Activated T-helper 17 cell treated with anti-CD3 and anti-CD28 coated beads, Interleukin-2, amount 50 U/mL, for 72 hours (primary cell): ENCODE measurements around the gene OR7E24. TPM values are rescaled to one million over a fixed set of nuclear protein-coding genes. Genes with fewer than 3 reads are reported as not detected.
"Not testable (repeated sequence)": the region's sequence is repeated elsewhere in the genome, so short reads cannot be mapped to it uniquely, and the experiment has no call there.

ENCODE experiments used
- ATAC-seq: fragments of 150-1000 bp; cut with Tn5 transposase; replicated peaks from 2 replicates; pipeline ENCODE4 v1.10.0; 2021; ENCODE audit warnings: mild to moderate bottlenecking, moderate library complexity
- H3K27ac Mint-ChIP-seq: one replicate; pipeline ENCODE4 v1.8.0; 2022; ENCODE audit warnings: mixed read lengths
- H3K27me3 Mint-ChIP-seq: one replicate; pipeline ENCODE4 v1.8.0; 2022; ENCODE audit warnings: mixed read lengths
- H3K36me3 Mint-ChIP-seq: one replicate; pipeline ENCODE4 v1.8.0; 2022; ENCODE audit warnings: low read depth, mild to moderate bottlenecking, mixed read lengths
- H3K4me1 Mint-ChIP-seq: one replicate; pipeline ENCODE4 v1.8.0; 2022; ENCODE audit warnings: mixed read lengths
- H3K4me3 Mint-ChIP-seq: one replicate; pipeline ENCODE4 v1.8.0; 2022; ENCODE audit warnings: mild to moderate bottlenecking, mixed read lengths
- H3K9me3 Mint-ChIP-seq: one replicate; pipeline ENCODE4 v1.8.0; 2022; ENCODE audit warnings: mixed read lengths
- total RNA-seq, 2 donors: library from RNA; stranded (reverse); gene quantifications; one replicate each; pipeline ENCODE4 v1.2.3, GENCODE V29; 2022

OR7E24 gene
- not detected for total RNA-seq

- Mint-ChIP-seq H3K4me3 (no peak within 1 kb of the TSS), H3K27ac (no peak within 1 kb of the TSS), H3K9me3 (peaks cover 3% of the 10 kb centered on the region), H3K36me3 (no peaks in the 10 kb centered on the region), H3K4me1 (no peaks in the 10 kb centered on the region), H3K27me3 (peaks cover 13% of the 10 kb centered on the region)
- ATAC-seq = no peak
Observed at GRCh38 chr19:9250630-9251029, at the start of gene OR7E24. Gene OR7E24, plus strand, starts transcription at chr19:9250930. Its CDS starts 114 bp downstream, at chr19:9251044.

GRCh38 chr19:9205501-9206113, 45.1 kb upstream of the OR7E24 start:
- no peaks in the 10 kb centered on the region for H3K9me3 Mint-ChIP-seq
- no peaks in the 10 kb centered on the region for H3K36me3 Mint-ChIP-seq
- peaks cover 8% of the 10 kb centered on the region for H3K27me3 Mint-ChIP-seq
- peak overlapping the region; percentile 44 for H3K4me3 Mint-ChIP-seq
- H3K27ac Mint-ChIP-seq = no peak overlapping the region
- peak; percentile 62 for ATAC-seq
- H3K4me1 Mint-ChIP-seq = no peaks in the 10 kb centered on the region

GRCh38 chr19:9219489-9219888, 31.2 kb upstream of the OR7E24 start, which contains the start of gene OR7D4:
Gene OR7D4, minus strand, starts transcription at chr19:9219589. Its CDS starts 4,752 bp downstream, at chr19:9214837.
- Mint-ChIP-seq H3K27ac (no peak within 1 kb of the TSS), H3K36me3 (no peaks in the 10 kb centered on the region), H3K4me1 (no peaks in the 10 kb centered on the region), H3K27me3 (peaks cover 10% of the 10 kb centered on the region), H3K9me3 (peaks cover 5% of the 10 kb centered on the region), H3K4me3 (no peak within 1 kb of the TSS)
- no peak for ATAC-seq

- Mint-ChIP-seq H3K36me3 (no peaks in the 10 kb centered on the region), H3K4me3 (no peak overlapping the region), H3K27me3 (peaks cover 13% of the 10 kb centered on the region), H3K4me1 (no peaks in the 10 kb centered on the region), H3K9me3 (peaks cover 3% of the 10 kb centered on the region), H3K27ac (no peak overlapping the region)
- peak; percentile 32 for ATAC-seq
Observed at GRCh38 chr19:9251236-9251635, 506 bp downstream of the OR7E24 start.

GRCh38 chr19:9283485-9283884, 32.8 kb downstream of the OR7E24 start:
- H3K9me3 Mint-ChIP-seq = peaks cover 24% of the 10 kb centered on the region
- ATAC-seq, H3K27me3 Mint-ChIP-seq, H3K36me3 Mint-ChIP-seq, H3K4me3 Mint-ChIP-seq, H3K27ac Mint-ChIP-seq, H3K4me1 Mint-ChIP-seq: not testable (repeated sequence)

GRCh38 chr19:9289231-9289884, 38.6 kb downstream of the OR7E24 start:
- Mint-ChIP-seq H3K36me3 (peaks cover 45% of the 10 kb centered on the region), H3K9me3 (peaks cover 25% of the 10 kb centered on the region), H3K4me1 (no peaks in the 10 kb centered on the region), H3K27ac (no peak overlapping the region), H3K4me3 (no peak overlapping the region), H3K27me3 (no peaks in the 10 kb centered on the region)
- no peak for ATAC-seq

- no peak for ATAC-seq
- Mint-ChIP-seq H3K36me3 (peaks cover 82% of the 10 kb centered on the region), H3K27me3 (no peaks in the 10 kb centered on the region), H3K4me1 (no peaks in the 10 kb centered on the region), H3K4me3 (no peak overlapping the region), H3K9me3 (peaks cover 33% of the 10 kb centered on the region), H3K27ac (no peak overlapping the region)
Observed at GRCh38 chr19:9295411-9295849, 44.7 kb downstream of the OR7E24 start.

GRCh38 chr19:9296336-9296735, 45.6 kb downstream of the OR7E24 start:
- no peaks in the 10 kb centered on the region for H3K27me3 Mint-ChIP-seq
- peaks cover 40% of the 10 kb centered on the region for H3K9me3 Mint-ChIP-seq
- H3K36me3 Mint-ChIP-seq = peaks cover 85% of the 10 kb centered on the region
- H3K4me1 Mint-ChIP-seq = no peaks in the 10 kb centered on the region
- no peak overlapping the region for H3K27ac Mint-ChIP-seq
- no peak for ATAC-seq
- no peak overlapping the region for H3K4me3 Mint-ChIP-seq

Other genes with a start within 250 kb of the OR7E24 start
- under 1 TPM; 0.02 to 0.21 TPM for gene MUC16, start 240.5 kb upstream of the OR7E24 start, total RNA-seq
- gene OR1M1, start 163.9 kb upstream of the OR7E24 start, total RNA-seq = not detected
- gene OR7G2, start 143.5 kb upstream of the OR7E24 start, total RNA-seq = not detected
- not detected for gene OR7G1, start 135.2 kb upstream of the OR7E24 start, total RNA-seq
- not detected for gene OR7G3, start 124.0 kb upstream of the OR7E24 start, total RNA-seq
- 10 to 100 TPM; 37.7 to 49.1 TPM for gene ZNF317, start 110.5 kb upstream of the OR7E24 start, total RNA-seq
- gene OR7D2, start 72.0 kb upstream of the OR7E24 start, total RNA-seq = under 1 TPM in 1 of 2 donors, not detected in 1; 0.11 TPM
- not detected for gene OR7D4, start 31.3 kb upstream of the OR7E24 start, total RNA-seq
- gene ZNF699, start 58.9 kb downstream of the OR7E24 start, total RNA-seq = 1 to 10 TPM; 3.7 to 8.7 TPM
- gene ZNF559, start 73.2 kb downstream of the OR7E24 start, total RNA-seq = 10 to 100 TPM in 1 of 2 donors, 1 to 10 TPM in 1; 3.9 to 14.3 TPM
- gene ZNF177, start 112.1 kb downstream of the OR7E24 start, total RNA-seq = 1 to 10 TPM in 1 of 2 donors, under 1 TPM in 1; 0.35 to 1.8 TPM
- gene ZNF266, start 184.6 kb downstream of the OR7E24 start, total RNA-seq = 10 to 100 TPM; 24.7 to 26.1 TPM
- gene ZNF560, start 247.7 kb downstream of the OR7E24 start, total RNA-seq = under 1 TPM in 1 of 2 donors, not detected in 1; 0.35 TPM